ENCODE data around the gene TNIK. TPM values are rescaled to one million over a fixed set of nuclear protein-coding genes. Genes with fewer than 3 reads are reported as not detected.
"Not testable (repeated sequence)": the region's sequence is repeated elsewhere in the genome, so short reads cannot be mapped to it uniquely, and the experiment has no call there.

Gene TNIK
- total RNA-seq, 3 donors from 2014 or later: 12.9 to 15.4 (median 13.5) TPM

DNA sequence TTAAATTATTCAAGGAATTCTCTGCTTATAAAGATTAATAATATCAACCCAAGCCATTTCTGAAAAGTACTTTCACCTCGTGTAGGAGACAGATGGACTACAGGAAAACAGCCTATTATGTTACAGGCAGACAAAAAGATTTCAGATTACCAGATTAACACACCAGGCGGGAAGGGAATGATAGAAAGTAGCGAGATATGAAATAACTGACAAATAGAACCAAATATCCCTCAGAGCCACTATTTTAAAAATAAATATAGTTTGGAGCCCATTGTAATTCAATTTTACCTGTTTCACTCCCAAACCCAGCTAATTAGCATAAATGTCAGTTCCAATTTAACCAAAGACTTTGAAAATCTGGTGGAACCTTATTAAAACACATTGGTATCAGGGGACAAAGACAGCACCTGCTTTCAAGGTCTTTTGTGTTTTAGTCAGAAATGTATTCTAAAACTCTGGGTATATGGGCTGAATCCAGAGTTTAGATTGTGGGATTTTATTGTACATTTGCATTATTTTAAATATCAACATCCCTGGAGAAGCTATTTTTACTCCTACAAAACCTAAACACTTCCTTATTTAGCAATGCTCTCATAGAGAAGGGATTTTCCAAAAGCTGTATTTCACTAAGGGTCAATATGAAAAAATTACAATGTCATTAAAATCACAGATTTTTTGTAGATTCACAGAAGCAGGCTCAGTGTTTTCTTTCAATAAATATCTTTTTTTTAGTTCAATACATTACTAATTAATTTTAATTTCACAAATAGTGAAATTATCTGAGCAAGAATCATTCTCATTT, 138.4 kb downstream of the TNIK start:
- H3K27me3 Mint-ChIP-seq (ENCODE audit: low read depth): no peaks in the 10 kb centered on the region
- H3K4me1 Mint-ChIP-seq (ENCODE audit: low read depth): peaks cover 28% of the 10 kb centered on the region
- DNase-seq: no peak

DNA sequence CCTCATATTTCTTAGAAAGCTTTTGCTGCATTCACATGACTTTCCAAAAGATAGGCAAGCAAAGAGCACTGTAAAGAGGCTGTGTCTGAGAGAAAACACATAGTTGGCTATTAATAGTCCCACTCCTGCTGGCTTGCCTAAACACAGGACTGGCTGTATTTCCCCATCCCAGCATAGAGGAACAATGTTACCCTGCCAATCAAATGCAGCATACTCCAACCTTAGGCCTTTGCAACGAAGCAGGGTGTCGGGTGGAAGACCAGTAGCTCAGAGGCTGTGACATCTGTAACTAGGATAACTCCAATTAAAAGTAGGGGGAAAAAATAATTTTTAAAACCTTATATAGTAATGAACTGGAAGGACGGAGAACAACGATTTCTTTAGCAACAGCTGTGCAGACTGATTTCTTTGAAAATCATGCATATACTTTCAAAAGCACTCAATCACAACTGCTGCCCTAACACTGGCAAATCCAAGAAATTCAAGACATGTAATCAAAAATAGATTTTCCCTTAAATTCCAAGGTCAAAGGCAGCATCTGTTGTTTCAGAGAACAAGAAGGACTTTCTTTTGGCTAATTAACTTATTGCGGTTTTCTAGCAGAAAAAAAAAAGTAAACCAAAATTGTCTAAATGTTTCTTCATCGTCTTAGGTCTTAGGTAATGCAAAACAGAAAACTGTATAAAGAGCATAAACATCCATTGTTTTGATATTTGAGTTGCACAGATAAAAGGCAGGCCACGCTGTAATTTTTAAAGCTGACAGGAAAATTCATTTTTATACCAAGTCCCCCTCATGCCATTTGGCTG, 139.3 kb downstream of the TNIK start:
- Mint-ChIP-seq H3K27me3 (ENCODE audit: low read depth) (no peaks in the 10 kb centered on the region), H3K4me3 (no peak overlapping the region), H3K9me3 (no peaks in the 10 kb centered on the region), H3K36me3 (ENCODE audit: insufficient read depth) (peaks cover 4% of the 10 kb centered on the region), H3K4me1 (ENCODE audit: low read depth) (peaks cover 30% of the 10 kb centered on the region)
- DNase-seq (no peak), ATAC-seq (no peak)

More for the DNA sequence above, 138.4 kb downstream of the TNIK start:
- Mint-ChIP-seq H3K9me3 (no peaks in the 10 kb centered on the region), H3K36me3 (ENCODE audit: insufficient read depth) (peaks cover 4% of the 10 kb centered on the region), H3K4me3 (no peak overlapping the region)
- ATAC-seq: no peak

DNA sequence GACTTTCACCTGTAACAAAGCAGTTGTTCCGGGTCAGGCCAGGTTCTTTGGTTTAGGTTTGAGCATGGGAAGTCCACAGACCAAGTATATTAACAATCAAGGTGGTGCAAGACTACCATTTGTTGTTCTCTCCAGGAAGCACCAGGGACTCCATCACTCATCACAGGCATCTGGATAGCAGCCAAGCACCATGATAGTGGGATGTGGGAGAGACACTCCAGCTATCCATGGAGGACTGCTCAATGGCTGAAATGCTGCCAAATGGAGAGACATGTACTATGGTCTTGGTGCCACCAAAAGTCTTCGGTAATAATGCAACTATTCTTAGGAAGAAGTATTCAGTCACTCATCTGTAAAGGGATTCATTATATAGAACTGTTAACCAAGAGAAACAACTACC, 143.0 kb downstream of the TNIK start:
- no peak for ATAC-seq
- no peaks in the 10 kb centered on the region for H3K27me3 Mint-ChIP-seq (ENCODE audit: low read depth)
- DNase-seq: no peak
- no peaks in the 10 kb centered on the region for H3K9me3 Mint-ChIP-seq
- H3K36me3 Mint-ChIP-seq (ENCODE audit: insufficient read depth): peaks cover 2% of the 10 kb centered on the region
- H3K4me1 Mint-ChIP-seq (ENCODE audit: low read depth): peaks cover 37% of the 10 kb centered on the region
- no peak overlapping the region for H3K4me3 Mint-ChIP-seq

DNA sequence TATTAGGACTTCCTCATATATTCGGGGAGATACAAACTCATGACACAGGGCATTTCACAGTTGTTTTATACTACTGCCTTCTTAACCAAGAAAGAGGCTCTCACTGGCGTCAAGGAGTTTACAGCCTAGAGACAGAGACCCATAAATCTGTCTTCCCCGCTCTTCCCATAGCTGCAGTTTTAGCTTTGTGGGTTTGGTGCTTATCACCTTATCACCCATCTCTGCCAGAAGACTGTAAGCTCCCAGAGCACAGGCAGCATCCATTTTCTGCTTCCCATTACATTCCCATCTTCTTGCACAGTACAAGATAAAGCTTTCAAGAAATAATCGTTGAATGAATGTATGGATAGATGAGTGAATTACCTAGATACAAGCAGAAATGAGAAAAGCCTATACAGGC, 144.3 kb downstream of the TNIK start:
- no peak for DNase-seq
- Mint-ChIP-seq H3K36me3 (ENCODE audit: insufficient read depth) (peaks cover 2% of the 10 kb centered on the region), H3K4me3 (no peak overlapping the region), H3K4me1 (ENCODE audit: low read depth) (peaks cover 42% of the 10 kb centered on the region), H3K27me3 (ENCODE audit: low read depth) (no peaks in the 10 kb centered on the region), H3K9me3 (no peaks in the 10 kb centered on the region)
- ATAC-seq: no peak

DNA sequence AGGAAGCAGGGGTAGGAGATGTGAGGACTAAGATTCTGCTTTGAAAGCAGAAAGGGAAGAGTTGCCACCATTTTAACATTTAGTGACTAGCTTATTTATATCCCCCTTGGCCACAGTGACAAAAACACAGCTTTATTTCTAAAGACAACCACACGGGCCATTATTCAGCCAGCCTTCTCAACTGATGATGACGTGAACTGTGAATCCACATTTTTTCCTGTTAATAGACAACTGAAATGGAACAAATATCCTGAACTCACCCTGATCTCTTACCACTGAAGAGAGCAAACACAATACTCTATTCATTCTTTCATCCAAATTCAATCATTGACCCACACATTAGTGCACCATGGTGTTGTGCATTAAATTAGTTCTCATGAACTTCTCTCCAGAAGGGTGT, 145.1 kb downstream of the TNIK start:
- H3K4me1 Mint-ChIP-seq (ENCODE audit: low read depth): peaks cover 48% of the 10 kb centered on the region
- peaks cover 2% of the 10 kb centered on the region for H3K36me3 Mint-ChIP-seq (ENCODE audit: insufficient read depth)
- H3K27me3 Mint-ChIP-seq (ENCODE audit: low read depth): no peaks in the 10 kb centered on the region
- DNase-seq (no peak), ATAC-seq (no peak)
- H3K9me3 Mint-ChIP-seq: no peaks in the 10 kb centered on the region
- H3K4me3 Mint-ChIP-seq: no peak overlapping the region

DNA sequence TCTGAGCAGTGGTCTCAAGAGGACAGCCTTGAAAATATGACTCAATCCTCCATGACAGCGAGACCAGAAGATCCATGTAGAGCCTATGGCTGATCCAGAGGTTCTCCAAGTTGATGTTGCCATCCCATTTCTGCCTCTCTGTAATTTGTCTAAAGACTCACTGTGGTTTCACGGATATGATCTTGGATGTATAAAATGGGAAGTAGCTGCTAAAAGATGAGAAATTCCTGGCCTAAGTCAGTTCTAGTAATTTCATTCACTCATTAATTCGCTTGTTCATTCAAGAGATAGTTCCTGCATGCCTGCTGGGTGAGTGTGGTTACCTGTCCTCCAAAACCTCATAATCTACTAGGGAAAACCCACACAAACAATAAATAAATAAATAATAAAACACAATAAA, 145.9 kb downstream of the TNIK start:
- ATAC-seq (no peak), DNase-seq (no peak)
- no peak overlapping the region for H3K4me3 Mint-ChIP-seq
- H3K27me3 Mint-ChIP-seq (ENCODE audit: low read depth): no peaks in the 10 kb centered on the region
- H3K4me1 Mint-ChIP-seq (ENCODE audit: low read depth): peaks cover 55% of the 10 kb centered on the region
- H3K36me3 Mint-ChIP-seq (ENCODE audit: insufficient read depth): peaks cover 2% of the 10 kb centered on the region
- H3K9me3 Mint-ChIP-seq: no peaks in the 10 kb centered on the region

DNA sequence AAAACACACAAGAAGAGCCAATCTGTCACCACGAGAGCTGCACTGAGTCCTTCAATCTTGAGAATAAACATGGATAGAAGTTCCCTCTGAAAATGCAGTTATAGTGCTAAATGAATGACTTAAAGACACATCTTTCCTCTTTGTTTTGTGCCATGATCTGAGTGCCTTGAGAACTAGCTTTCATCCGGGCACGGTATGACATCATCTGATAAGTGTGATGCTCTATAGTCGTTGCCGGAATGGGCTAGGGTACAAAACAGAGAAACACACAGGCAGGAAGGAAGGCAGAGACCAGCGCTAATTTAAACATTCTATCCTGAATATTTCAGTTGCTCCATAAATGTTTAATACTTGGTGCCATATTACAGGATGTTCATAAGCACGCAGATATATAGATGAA, 146.5 kb downstream of the TNIK start:
- DNase-seq (no peak), ATAC-seq (no peak)
- Mint-ChIP-seq H3K27me3 (ENCODE audit: low read depth) (no peaks in the 10 kb centered on the region), H3K4me1 (ENCODE audit: low read depth) (peaks cover 62% of the 10 kb centered on the region), H3K36me3 (ENCODE audit: insufficient read depth) (peaks cover 2% of the 10 kb centered on the region), H3K9me3 (no peaks in the 10 kb centered on the region), H3K4me3 (no peak overlapping the region)

DNA sequence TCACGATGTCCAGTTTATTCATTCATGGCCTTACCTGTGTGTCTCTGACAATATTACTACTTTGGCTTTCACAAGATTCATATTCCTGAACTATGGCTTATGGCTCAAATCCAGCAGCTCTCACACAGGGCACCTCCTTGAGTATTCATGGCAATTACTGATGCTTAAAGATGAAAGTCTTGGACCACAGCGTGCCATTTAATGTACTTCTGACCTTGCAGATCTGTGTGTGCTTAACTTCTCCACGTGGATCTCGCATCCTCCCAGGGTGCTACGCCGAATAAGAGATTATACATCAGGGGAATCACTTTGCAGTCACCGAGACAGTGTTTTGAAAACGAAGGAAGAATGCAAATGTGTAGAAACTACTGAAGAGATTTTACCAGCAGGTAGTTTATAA, 147.5 kb downstream of the TNIK start:
- no peak for ATAC-seq
- DNase-seq: no peak
- Mint-ChIP-seq H3K36me3 (ENCODE audit: insufficient read depth) (peaks cover 4% of the 10 kb centered on the region), H3K9me3 (peaks cover 6% of the 10 kb centered on the region), H3K27me3 (ENCODE audit: low read depth) (no peaks in the 10 kb centered on the region), H3K4me3 (no peak overlapping the region), H3K4me1 (ENCODE audit: low read depth) (peaks cover 69% of the 10 kb centered on the region)

DNA sequence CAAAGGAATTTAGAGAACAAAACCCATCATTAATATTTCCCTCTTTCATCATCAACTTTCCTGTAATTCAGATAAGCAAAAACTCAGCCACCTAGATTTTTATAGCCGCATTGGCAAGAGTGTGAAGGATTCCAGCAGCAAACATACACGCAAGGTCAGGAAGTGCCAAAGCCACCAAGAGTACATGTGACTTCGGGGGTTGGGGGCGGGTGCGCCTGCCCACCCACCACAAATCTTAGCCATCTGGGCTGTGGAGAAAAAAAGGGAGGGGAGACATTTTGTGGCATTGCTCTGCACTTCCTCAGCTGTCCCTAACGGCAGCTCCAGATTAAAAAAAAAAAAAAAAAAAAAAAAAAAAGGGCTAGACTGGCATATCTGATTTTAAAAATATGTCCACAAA, 148.4 kb downstream of the TNIK start:
- H3K4me1 Mint-ChIP-seq (ENCODE audit: low read depth): peaks cover 69% of the 10 kb centered on the region
- no peaks in the 10 kb centered on the region for H3K27me3 Mint-ChIP-seq (ENCODE audit: low read depth)
- no peak overlapping the region for H3K4me3 Mint-ChIP-seq
- H3K36me3 Mint-ChIP-seq (ENCODE audit: insufficient read depth): peaks cover 4% of the 10 kb centered on the region
- no peak for DNase-seq
- no peak for ATAC-seq
- H3K9me3 Mint-ChIP-seq: peaks cover 6% of the 10 kb centered on the region

DNA sequence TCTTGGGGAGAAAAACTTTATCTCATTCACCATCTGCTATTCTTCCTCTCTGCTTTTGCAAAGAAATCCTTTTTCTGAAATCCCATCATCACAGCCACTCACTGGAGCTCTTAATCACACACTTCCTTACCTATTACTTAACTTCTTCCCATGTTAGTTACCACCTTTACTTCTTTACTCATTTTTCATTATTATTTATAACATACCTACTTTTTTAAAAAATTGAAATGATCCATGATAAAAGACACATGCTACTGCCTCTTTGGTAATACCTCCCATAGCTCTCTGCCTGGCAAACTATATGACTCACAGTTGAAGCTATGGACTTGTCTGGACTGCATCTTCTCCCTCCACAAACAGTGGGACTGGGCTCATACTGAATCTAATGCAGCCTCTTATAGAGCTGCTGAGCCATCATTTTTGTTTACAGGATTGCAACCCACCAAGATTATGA, 150.3 kb downstream of the TNIK start:
- Mint-ChIP-seq H3K9me3 (peaks cover 7% of the 10 kb centered on the region), H3K4me1 (ENCODE audit: low read depth) (peaks cover 64% of the 10 kb centered on the region), H3K4me3 (no peak overlapping the region), H3K27me3 (ENCODE audit: low read depth) (no peaks in the 10 kb centered on the region), H3K36me3 (ENCODE audit: insufficient read depth) (peaks cover 5% of the 10 kb centered on the region)
- ATAC-seq (no peak), DNase-seq (no peak)

DNA sequence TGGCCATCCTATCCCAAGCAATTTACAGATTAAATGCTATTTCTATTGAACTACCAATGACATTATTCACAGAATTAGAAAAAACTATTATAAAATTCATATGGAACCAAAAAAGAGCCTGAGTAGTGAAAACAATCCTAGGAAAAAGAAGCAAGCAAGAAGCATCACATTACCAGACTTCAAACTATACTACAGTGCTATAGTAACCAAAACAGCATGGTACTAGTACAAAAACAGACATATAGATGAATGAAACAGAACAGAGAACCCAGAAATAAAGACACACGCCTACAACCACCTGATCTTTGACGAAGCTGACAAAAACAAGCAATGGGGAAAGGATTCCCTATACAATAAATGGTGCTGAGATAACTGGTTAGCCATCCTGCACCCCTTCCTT, 152.2 kb downstream of the TNIK start:
- peaks cover 5% of the 10 kb centered on the region for H3K36me3 Mint-ChIP-seq (ENCODE audit: insufficient read depth)
- DNase-seq (no peak), ATAC-seq (no peak)
- H3K9me3 Mint-ChIP-seq: peaks cover 9% of the 10 kb centered on the region
- H3K4me1 Mint-ChIP-seq (ENCODE audit: low read depth): peaks cover 61% of the 10 kb centered on the region
- no peak overlapping the region for H3K4me3 Mint-ChIP-seq
- H3K27me3 Mint-ChIP-seq (ENCODE audit: low read depth): no peaks in the 10 kb centered on the region

DNA sequence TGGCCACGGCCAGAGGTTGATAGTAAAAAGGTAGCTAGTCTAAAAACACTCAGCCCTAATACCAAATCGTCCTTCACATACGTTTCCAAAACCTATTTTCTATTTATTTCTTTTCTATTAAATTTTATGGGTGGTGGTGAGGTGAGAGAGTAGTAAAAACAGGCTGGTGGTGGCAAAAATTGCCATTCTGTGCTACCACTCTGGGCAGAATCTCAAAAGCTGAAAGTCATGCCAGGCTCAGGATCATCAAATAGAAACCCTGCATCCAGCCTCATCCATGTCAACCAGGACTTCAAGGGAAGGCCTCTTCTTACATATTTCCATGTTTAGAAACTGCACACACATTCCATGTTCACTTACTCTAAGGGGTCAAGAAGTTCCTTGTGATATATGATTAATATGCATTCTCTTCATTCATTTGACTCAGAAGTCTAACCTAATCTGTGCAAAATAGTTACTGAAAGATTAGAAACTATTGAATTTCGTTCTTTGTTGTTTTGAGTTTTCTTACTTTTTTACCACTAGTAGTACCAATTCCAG, 153.1 kb downstream of the TNIK start:
- Mint-ChIP-seq H3K36me3 (ENCODE audit: insufficient read depth) (peaks cover 5% of the 10 kb centered on the region), H3K9me3 (peaks cover 9% of the 10 kb centered on the region), H3K27me3 (ENCODE audit: low read depth) (no peaks in the 10 kb centered on the region), H3K4me3 (no peak overlapping the region), H3K4me1 (ENCODE audit: low read depth) (peaks cover 54% of the 10 kb centered on the region)
- no peak for ATAC-seq
- DNase-seq: no peak

DNA sequence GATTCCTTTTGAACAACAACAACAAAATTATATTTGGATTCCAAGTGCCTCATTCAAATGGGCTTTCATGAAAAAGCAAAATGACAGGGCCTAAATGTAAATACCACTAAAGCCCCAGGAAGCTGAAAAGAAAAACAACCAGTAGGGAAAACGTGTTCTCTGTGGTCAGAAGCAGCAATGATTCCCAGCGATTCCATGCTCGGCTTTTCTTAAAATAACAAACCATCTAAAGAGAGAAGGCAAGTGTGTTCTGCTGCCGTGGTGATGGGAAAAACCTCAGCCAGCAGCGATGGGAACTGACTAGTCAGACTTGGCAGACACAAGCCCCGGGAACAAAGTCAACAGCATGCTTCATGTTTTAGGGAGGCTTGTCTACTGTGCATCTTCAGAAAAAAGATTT, 153.6 kb downstream of the TNIK start:
- H3K4me1 Mint-ChIP-seq (ENCODE audit: low read depth): peaks cover 51% of the 10 kb centered on the region
- DNase-seq (no peak), ATAC-seq (no peak)
- peaks cover 9% of the 10 kb centered on the region for H3K9me3 Mint-ChIP-seq
- no peaks in the 10 kb centered on the region for H3K27me3 Mint-ChIP-seq (ENCODE audit: low read depth)
- H3K4me3 Mint-ChIP-seq: no peak overlapping the region
- peaks cover 7% of the 10 kb centered on the region for H3K36me3 Mint-ChIP-seq (ENCODE audit: insufficient read depth)

DNA sequence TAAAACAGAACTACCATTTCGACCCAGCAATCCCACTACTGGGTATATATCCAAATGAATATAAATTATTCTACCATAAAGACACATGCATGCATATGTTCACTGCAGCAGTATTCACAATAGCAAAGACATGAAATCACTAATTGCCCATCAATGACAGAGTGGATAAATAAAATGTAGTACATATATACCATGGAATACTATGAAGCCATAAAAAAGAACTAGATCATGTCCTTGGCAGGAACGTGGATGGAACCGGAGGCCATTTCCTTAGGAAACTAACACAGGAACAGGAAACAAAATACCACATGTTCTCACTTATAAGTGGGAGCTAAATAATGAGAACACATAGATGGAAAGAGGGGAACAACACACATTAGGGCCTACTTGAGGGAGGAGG, 154.4 kb downstream of the TNIK start:
- H3K9me3 Mint-ChIP-seq: not testable (repeated sequence)

More for the DNA sequence above, 154.4 kb downstream of the TNIK start:
- DNase-seq; ATAC-seq; H3K4me3 Mint-ChIP-seq; H3K27me3 Mint-ChIP-seq (ENCODE audit: low read depth); H3K36me3 Mint-ChIP-seq (ENCODE audit: insufficient read depth): not testable (repeated sequence)
- H3K4me1 Mint-ChIP-seq (ENCODE audit: low read depth): peaks cover 50% of the 10 kb centered on the region
